HepG2 (cell line): Measurements from ENCODE around the gene BUB1B. TPM values are rescaled to one million over a fixed set of nuclear protein-coding genes. Genes with fewer than 3 reads are reported as not detected.

Experiments used
- BATF2 ChIP-seq: sonication (generic); formaldehyde crosslinking; IDR thresholded peaks from 2 replicates; pipeline ENCODE4 v1.8.0; 2022; ENCODE audit warnings: mild to moderate bottlenecking, missing genetic modification reagents, moderate library complexity
- ESRRA ChIP-seq: sonication (generic); formaldehyde crosslinking; IDR thresholded peaks from 2 replicates; pipeline ENCODE4 v1.5.1; 2020; ENCODE audit warnings: mild to moderate bottlenecking, low read depth, missing genetic modification reagents
- ZBTB7A ChIP-seq: sonication (generic); formaldehyde crosslinking; IDR thresholded peaks from 2 replicates; pipeline ENCODE4 v1.8.0; 2022; ENCODE audit warnings: mild to moderate bottlenecking, missing genetic modification reagents
- ZFP36L1 ChIP-seq: sonication (generic); formaldehyde crosslinking; IDR thresholded peaks from 2 replicates; pipeline ENCODE4 v1.8.0; 2022; ENCODE audit warnings: mild to moderate bottlenecking, missing genetic modification reagents, moderate library complexity
- ZFP82 ChIP-seq: sonication (generic); formaldehyde crosslinking; IDR thresholded peaks from 2 replicates; pipeline ENCODE4 v1.5.1; 2020; ENCODE audit warnings: mild to moderate bottlenecking, missing genetic modification reagents, borderline replicate concordance
- ZNF251 ChIP-seq: sonication (generic); formaldehyde crosslinking; IDR thresholded peaks from 2 replicates; pipeline ENCODE4 v1.9.0; 2021; ENCODE audit warnings: mild to moderate bottlenecking, missing genetic modification reagents
- ZNF550 ChIP-seq: sonication (generic); formaldehyde crosslinking; IDR thresholded peaks from 2 replicates; pipeline ENCODE4 v1.4.0; 2020; ENCODE audit warnings: mild to moderate bottlenecking, missing genetic modification reagents, borderline replicate concordance
- ZNF800 ChIP-seq: sonication (generic); formaldehyde crosslinking; IDR thresholded peaks from 2 replicates; pipeline ENCODE4 v1.4.0; 2020; ENCODE audit warnings: missing genetic modification reagents
- polyA plus RNA-seq, 8 experiments: library from polyadenylated mRNA; depleted of rRNA in 3 of 8; stranded (reverse) in 7 of 8; unstranded in 1 of 8; fragments of >200 nt; fragmentation: Illumina TruSeq in 4 of 8; extraction: Trizol in 4 of 8; gene quantifications; 2 replicates each; pipeline versions ENCODE4 v1.2.1 to v1.2.3, GENCODE V29; 2011 to 2016; ENCODE audit warnings: low read depth in 4 of 8, missing spikeins in 1 of 8, mixed read lengths in 1 of 8; ENCODE audit not compliant: insufficient read depth in 1 of 8
- total RNA-seq, 5 experiments: library from RNA; depleted of rRNA; stranded (reverse); fragments of >200 nt; fragmentation: Illumina TruSeq; extraction: Trizol; gene quantifications; 2 replicates each; pipeline ENCODE4 v1.2.3, GENCODE V29; 2016; ENCODE audit warnings: low read depth in 1 of 5
- TF ChIP-seq, protein P1 (sequence below): sonication (generic); formaldehyde crosslinking; IDR thresholded peaks from 2 replicates; pipeline ENCODE4 v1.4.0; 2020; ENCODE audit warnings: missing genetic modification reagents
- TF ChIP-seq, protein P2 (sequence below): sonication (generic); formaldehyde crosslinking; IDR thresholded peaks from 2 replicates; pipeline ENCODE4 v1.9.0; 2021; ENCODE audit warnings: missing genetic modification reagents, borderline replicate concordance
- TF ChIP-seq, protein P3 (sequence below): sonication (generic); formaldehyde crosslinking; IDR thresholded peaks from 2 replicates; pipeline ENCODE4 v1.9.0; 2021; ENCODE audit warnings: mild to moderate bottlenecking, missing genetic modification reagents
- TF ChIP-seq, protein P4 (sequence below): sonication (generic); formaldehyde crosslinking; conservative IDR thresholded peaks from 2 replicates; pipeline ENCODE4 v1.8.0; 2022; ENCODE audit warnings: missing genetic modification reagents

Gene BUB1B
- total and polyA plus RNA-seq, 2 of the 13 experiments (the other 11 are each of a cell fraction or from before 2014, with no cell fraction given) = 26.2 to 63.5 TPM

DNA sequence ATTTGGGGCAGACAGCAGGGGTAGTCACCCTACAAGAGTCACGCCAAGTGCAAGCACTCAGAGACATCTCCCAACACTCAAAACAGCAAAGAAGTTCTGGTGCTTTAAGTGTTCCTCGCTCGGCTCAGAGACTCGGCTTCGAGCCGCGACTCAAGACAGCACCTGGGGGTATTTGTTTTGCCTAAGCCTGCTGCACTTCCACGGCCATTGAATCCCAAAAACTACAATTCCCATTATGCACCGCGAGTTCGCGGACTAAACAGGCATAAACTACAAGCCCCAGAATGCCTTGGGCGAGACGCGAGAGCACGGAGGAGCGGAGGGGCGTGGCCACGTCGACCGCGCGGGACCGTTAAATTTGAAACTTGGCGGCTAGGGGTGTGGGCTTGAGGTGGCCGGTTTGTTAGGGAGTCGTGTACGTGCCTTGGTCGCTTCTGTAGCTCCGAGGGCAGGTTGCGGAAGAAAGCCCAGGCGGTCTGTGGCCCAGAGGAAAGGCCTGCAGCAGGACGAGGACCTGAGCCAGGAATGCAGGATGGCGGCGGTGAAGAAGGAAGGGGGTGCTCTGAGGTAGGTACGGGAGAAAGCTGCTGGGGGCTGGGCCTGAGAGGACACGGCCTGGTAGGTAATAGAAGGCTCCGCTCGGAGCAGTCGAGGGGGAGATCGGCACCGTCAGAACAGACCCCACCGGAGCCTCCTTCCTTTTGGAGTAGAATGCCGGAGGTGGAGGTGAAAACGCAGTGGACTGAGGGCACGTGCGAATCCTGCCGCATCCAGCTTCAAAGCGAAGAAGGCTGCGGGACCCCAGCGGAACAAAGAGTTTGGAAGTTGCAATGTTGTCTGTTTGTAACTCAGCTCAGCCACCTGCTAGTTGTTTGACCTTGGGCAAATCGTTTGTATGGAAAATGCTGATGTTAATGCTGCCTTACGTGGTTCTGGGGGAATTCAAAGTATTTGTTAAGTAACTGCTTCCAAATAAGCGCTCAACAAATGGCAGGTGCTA, at the start of gene BUB1B (continued):
- no peak for TF ChIP-seq ZNF800 (CRISPR knock-in tag)
- TF ChIP-seq, protein P1, sequence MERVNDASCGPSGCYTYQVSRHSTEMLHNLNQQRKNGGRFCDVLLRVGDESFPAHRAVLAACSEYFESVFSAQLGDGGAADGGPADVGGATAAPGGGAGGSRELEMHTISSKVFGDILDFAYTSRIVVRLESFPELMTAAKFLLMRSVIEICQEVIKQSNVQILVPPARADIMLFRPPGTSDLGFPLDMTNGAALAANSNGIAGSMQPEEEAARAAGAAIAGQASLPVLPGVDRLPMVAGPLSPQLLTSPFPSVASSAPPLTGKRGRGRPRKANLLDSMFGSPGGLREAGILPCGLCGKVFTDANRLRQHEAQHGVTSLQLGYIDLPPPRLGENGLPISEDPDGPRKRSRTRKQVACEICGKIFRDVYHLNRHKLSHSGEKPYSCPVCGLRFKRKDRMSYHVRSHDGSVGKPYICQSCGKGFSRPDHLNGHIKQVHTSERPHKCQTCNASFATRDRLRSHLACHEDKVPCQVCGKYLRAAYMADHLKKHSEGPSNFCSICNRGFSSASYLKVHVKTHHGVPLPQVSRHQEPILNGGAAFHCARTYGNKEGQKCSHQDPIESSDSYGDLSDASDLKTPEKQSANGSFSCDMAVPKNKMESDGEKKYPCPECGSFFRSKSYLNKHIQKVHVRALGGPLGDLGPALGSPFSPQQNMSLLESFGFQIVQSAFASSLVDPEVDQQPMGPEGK (CRISPR knock-in tag) = no peak
- no peak for TF ChIP-seq ZFP82 (CRISPR knock-in tag)
- 0 out of 2 replicates have a peak, but pooled peaks have one; percentile 40 for TF ChIP-seq ZBTB7A
- TF ChIP-seq, protein P2, sequence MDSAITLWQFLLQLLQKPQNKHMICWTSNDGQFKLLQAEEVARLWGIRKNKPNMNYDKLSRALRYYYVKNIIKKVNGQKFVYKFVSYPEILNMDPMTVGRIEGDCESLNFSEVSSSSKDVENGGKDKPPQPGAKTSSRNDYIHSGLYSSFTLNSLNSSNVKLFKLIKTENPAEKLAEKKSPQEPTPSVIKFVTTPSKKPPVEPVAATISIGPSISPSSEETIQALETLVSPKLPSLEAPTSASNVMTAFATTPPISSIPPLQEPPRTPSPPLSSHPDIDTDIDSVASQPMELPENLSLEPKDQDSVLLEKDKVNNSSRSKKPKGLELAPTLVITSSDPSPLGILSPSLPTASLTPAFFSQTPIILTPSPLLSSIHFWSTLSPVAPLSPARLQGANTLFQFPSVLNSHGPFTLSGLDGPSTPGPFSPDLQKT (CRISPR knock-in tag) = no peak
- TF ChIP-seq, protein P3, sequence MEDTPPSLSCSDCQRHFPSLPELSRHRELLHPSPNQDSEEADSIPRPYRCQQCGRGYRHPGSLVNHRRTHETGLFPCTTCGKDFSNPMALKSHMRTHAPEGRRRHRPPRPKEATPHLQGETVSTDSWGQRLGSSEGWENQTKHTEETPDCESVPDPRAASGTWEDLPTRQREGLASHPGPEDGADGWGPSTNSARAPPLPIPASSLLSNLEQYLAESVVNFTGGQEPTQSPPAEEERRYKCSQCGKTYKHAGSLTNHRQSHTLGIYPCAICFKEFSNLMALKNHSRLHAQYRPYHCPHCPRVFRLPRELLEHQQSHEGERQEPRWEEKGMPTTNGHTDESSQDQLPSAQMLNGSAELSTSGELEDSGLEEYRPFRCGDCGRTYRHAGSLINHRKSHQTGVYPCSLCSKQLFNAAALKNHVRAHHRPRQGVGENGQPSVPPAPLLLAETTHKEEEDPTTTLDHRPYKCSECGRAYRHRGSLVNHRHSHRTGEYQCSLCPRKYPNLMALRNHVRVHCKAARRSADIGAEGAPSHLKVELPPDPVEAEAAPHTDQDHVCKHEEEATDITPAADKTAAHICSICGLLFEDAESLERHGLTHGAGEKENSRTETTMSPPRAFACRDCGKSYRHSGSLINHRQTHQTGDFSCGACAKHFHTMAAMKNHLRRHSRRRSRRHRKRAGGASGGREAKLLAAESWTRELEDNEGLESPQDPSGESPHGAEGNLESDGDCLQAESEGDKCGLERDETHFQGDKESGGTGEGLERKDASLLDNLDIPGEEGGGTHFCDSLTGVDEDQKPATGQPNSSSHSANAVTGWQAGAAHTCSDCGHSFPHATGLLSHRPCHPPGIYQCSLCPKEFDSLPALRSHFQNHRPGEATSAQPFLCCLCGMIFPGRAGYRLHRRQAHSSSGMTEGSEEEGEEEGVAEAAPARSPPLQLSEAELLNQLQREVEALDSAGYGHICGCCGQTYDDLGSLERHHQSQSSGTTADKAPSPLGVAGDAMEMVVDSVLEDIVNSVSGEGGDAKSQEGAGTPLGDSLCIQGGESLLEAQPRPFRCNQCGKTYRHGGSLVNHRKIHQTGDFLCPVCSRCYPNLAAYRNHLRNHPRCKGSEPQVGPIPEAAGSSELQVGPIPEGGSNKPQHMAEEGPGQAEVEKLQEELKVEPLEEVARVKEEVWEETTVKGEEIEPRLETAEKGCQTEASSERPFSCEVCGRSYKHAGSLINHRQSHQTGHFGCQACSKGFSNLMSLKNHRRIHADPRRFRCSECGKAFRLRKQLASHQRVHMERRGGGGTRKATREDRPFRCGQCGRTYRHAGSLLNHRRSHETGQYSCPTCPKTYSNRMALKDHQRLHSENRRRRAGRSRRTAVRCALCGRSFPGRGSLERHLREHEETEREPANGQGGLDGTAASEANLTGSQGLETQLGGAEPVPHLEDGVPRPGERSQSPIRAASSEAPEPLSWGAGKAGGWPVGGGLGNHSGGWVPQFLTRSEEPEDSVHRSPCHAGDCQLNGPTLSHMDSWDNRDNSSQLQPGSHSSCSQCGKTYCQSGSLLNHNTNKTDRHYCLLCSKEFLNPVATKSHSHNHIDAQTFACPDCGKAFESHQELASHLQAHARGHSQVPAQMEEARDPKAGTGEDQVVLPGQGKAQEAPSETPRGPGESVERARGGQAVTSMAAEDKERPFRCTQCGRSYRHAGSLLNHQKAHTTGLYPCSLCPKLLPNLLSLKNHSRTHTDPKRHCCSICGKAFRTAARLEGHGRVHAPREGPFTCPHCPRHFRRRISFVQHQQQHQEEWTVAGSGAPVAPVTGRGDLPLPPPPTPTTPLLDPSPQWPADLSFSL (CRISPR knock-in tag) = no peak
- TF ChIP-seq ZNF550 (CRISPR knock-in tag) = 0 out of 2 replicates have a peak, but pooled peaks have one; percentile 65
- peak; percentile 98 for TF ChIP-seq ZFP36L1
- no peak for TF ChIP-seq ESRRA (CRISPR knock-in tag)
- TF ChIP-seq, protein P4, sequence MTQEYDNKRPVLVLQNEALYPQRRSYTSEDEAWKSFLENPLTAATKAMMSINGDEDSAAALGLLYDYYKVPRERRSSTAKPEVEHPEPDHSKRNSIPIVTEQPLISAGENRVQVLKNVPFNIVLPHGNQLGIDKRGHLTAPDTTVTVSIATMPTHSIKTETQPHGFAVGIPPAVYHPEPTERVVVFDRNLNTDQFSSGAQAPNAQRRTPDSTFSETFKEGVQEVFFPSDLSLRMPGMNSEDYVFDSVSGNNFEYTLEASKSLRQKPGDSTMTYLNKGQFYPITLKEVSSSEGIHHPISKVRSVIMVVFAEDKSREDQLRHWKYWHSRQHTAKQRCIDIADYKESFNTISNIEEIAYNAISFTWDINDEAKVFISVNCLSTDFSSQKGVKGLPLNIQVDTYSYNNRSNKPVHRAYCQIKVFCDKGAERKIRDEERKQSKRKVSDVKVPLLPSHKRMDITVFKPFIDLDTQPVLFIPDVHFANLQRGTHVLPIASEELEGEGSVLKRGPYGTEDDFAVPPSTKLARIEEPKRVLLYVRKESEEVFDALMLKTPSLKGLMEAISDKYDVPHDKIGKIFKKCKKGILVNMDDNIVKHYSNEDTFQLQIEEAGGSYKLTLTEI (CRISPR knock-in tag) = no peak
- TF ChIP-seq ZNF251 (CRISPR knock-in tag) = no peak
- TF ChIP-seq BATF2 = 0 out of 2 replicates have a peak, but pooled peaks have one; percentile 84
